Superior temporal gyrus (tissue), 1 donor: ENCODE measurements around the gene SYNCRIP.
"Not testable (repeated sequence)": the region's sequence is repeated elsewhere in the genome, so short reads cannot be mapped to it uniquely, and the experiment has no call there.

Experiments
- DNase-seq: peaks from one replicate; pipeline ENCODE4 v3.0.0-alpha.2; 2016; ENCODE audit errors: extremely low spot score

The SYNCRIP gene

GRCh38 chr6:85670573-85670972 is 27.9 kb upstream of the SYNCRIP start:
- no peak for DNase-seq

- no peak for DNase-seq
Observed at GRCh38 chr6:85669735-85670194, 27.1 kb upstream of the SYNCRIP start.

- DNase-seq, result no peak
Observed at GRCh38 chr6:85662251-85662650, 19.6 kb upstream of the SYNCRIP start.

- DNase-seq, result no peak
Observed at GRCh38 chr6:85660181-85660611, 17.5 kb upstream of the SYNCRIP start.

GRCh38 chr6:85650606-85651005 is 7.9 kb upstream of the SYNCRIP start:
- DNase-seq, result no peak

GRCh38 chr6:85644279-85644762 is 1.6 kb upstream of the SYNCRIP start:
- DNase-seq, result no peak

GRCh38 chr6:85643537-85644278 is 1.0 kb upstream of the SYNCRIP start:
- DNase-seq, result peak; percentile 79

GRCh38 chr6:85641897-85642773 is 551 bp downstream of the SYNCRIP start:
- DNase-seq, result peak; percentile 40

GRCh38 chr6:85641522-85641896 is 1.2 kb downstream of the SYNCRIP start:
- DNase-seq, result no peak

- DNase-seq, result no peak
Observed at GRCh38 chr6:85640821-85641220, 1.9 kb downstream of the SYNCRIP start.

- DNase-seq, result no peak
Observed at GRCh38 chr6:85637579-85637978, 5.1 kb downstream of the SYNCRIP start.

GRCh38 chr6:85632164-85632942 is 10.3 kb downstream of the SYNCRIP start:
- no peak for DNase-seq

- not testable (repeated sequence) for DNase-seq
Observed at GRCh38 chr6:85631117-85631516, 11.6 kb downstream of the SYNCRIP start.

- DNase-seq, result no peak
Observed at GRCh38 chr6:85628353-85628752, 14.3 kb downstream of the SYNCRIP start.

- no peak for DNase-seq
Observed at GRCh38 chr6:85620308-85620707, 22.4 kb downstream of the SYNCRIP start.

- no peak for DNase-seq
Observed at GRCh38 chr6:85614780-85615179, 27.9 kb downstream of the SYNCRIP start.

- no peak for DNase-seq
Observed at GRCh38 chr6:85612690-85613474, 29.8 kb downstream of the SYNCRIP start.

GRCh38 chr6:85610182-85610895 is 32.3 kb downstream of the SYNCRIP start:
- no peak for DNase-seq

GRCh38 chr6:85602100-85602499 is 40.6 kb downstream of the SYNCRIP start:
- no peak for DNase-seq

GRCh38 chr6:85600713-85601313 is 41.9 kb downstream of the SYNCRIP start:
- no peak for DNase-seq
